ENCODE data around the gene RPL39L.

Gene RPL39L

GRCh38 chr3:187131981-187132380 lies 7.3 kb downstream of the RPL39L start:
- DNase-seq (ENCODE audit: low read depth, low spot score), result no peak
- in situ Hi-C loops (cut with HindIII; ENCODE audit: low sequenced_read_pairs), result no loop called here
- no peak for TF ChIP-seq CTCF (IDR thresholded peaks at IDR 0.05; ENCODE audit: low read depth, low read length)
- no peak overlapping the region for H3K4me3 ChIP-seq (ENCODE audit: low read depth, low read length)

GRCh38 chr3:187130346-187131066 lies 8.8 kb downstream of the RPL39L start:
- H3K4me3 ChIP-seq (ENCODE audit: low read depth, low read length), result no peak overlapping the region
- no peak for TF ChIP-seq CTCF (IDR thresholded peaks at IDR 0.05; ENCODE audit: low read depth, low read length)
- in situ Hi-C loops (cut with HindIII; ENCODE audit: low sequenced_read_pairs), result no loop called here
- peak; percentile 56 for DNase-seq (ENCODE audit: low read depth, low spot score)

- DNase-seq (ENCODE audit: low read depth, low spot score), result no peak
- TF ChIP-seq CTCF (IDR thresholded peaks at IDR 0.05; ENCODE audit: low read depth, low read length), result no peak
- no peak overlapping the region for H3K4me3 ChIP-seq (ENCODE audit: low read depth, low read length)
- in situ Hi-C loops (cut with HindIII; ENCODE audit: low sequenced_read_pairs), result no loop called here
These were observed 13.8 kb downstream of the RPL39L start for GRCh38 chr3:187125319-187126031.

GRCh38 chr3:187122261-187122660 lies 17.0 kb downstream of the RPL39L start:
- no peak overlapping the region for H3K4me3 ChIP-seq (ENCODE audit: low read depth, low read length)
- in situ Hi-C loops (cut with HindIII; ENCODE audit: low sequenced_read_pairs), result no loop called here
- TF ChIP-seq CTCF (IDR thresholded peaks at IDR 0.05; ENCODE audit: low read depth, low read length), result no peak
- no peak for DNase-seq (ENCODE audit: low read depth, low spot score)

GRCh38 chr3:187120326-187120725 lies 19.0 kb downstream of the RPL39L start:
- DNase-seq (ENCODE audit: low read depth, low spot score), result no peak
- in situ Hi-C loops (cut with HindIII; ENCODE audit: low sequenced_read_pairs), result no loop called here
- TF ChIP-seq CTCF (IDR thresholded peaks at IDR 0.05; ENCODE audit: low read depth, low read length), result no peak

GRCh38 chr3:187114511-187114910 lies 24.8 kb downstream of the RPL39L start:
- TF ChIP-seq CTCF (IDR thresholded peaks at IDR 0.05; ENCODE audit: low read depth, low read length), result no peak
- DNase-seq (ENCODE audit: low read depth, low spot score), result no peak
- H3K4me3 ChIP-seq (ENCODE audit: low read depth, low read length), result no peak overlapping the region
- in situ Hi-C loops (cut with HindIII; ENCODE audit: low sequenced_read_pairs), result no loop called here

More at GRCh38 chr3:187120326-187120725, 19.0 kb downstream of the RPL39L start:
- no peak overlapping the region for H3K4me3 ChIP-seq (ENCODE audit: low read depth, low read length)
